ENCODE data around the gene ME1. TPM values are rescaled to one million over a fixed set of nuclear protein-coding genes. Genes with fewer than 3 reads are reported as not detected.
"Not testable (repeated sequence)": the region's sequence is repeated elsewhere in the genome, so short reads cannot be mapped to it uniquely, and the experiment has no call there.

The ME1 gene
- polyA plus RNA-seq, 3 donors, result 2.1 to 3.1 (median 2.4) TPM

DNA sequence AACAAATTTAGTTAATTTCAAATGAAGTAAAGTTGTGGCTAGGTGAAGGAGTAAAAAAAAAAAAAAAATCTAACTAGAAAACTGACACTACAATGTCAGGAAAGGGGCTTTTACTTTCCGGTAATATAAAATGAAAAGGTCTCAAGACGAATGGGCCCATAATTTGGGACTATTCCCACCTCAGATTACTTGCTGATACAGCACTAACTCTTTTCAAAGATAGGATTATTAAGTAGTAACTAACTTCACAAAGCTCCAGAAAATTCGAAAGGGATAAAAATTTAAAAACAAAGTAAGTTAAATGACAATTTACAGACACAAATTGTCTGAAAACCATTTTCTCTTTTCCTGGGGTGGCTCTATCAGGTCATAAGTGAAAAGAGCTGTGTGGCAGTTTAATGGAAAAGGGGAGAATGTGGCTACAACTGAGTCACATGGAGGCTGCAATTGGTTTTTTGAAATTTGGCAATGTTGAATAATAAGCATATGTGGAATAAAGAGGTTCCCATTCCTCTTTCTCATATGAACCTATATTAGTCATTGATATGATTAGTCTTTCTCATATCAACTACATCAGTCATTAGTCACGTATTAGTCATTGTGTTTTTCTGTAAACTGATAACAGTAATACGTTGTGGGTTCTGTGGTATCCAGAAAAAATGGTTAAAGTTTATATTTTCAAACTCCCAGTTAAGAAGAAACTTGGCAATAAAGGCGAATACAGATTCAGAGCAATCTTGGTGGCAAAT, 159.7 kb downstream of the ME1 start:
- DNase-seq (ENCODE audit: low read depth in 3 of 3, low spot score in 2 of 3), result no peak

DNA sequence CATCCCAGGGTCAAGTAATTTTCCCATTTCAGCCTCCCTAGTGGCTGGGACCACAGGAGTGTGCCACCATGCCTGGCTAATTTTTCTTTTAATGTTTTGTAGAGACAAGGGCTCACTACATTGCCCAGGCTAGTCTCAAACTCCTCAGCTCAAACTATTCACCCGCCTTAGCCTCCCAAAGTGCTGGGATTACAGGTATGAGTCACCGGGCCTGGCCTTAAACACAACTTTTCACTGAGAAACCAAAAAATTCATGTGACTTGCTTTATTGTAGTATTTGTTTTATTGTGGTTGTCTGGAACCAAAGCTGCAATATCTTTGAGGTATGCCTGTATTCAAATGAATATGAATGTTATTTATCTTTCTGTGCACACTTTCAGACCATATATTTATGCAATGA, 165.5 kb downstream of the ME1 start:
- DNase-seq (ENCODE audit: low read depth in 3 of 3, low spot score in 2 of 3), result no peak

DNA sequence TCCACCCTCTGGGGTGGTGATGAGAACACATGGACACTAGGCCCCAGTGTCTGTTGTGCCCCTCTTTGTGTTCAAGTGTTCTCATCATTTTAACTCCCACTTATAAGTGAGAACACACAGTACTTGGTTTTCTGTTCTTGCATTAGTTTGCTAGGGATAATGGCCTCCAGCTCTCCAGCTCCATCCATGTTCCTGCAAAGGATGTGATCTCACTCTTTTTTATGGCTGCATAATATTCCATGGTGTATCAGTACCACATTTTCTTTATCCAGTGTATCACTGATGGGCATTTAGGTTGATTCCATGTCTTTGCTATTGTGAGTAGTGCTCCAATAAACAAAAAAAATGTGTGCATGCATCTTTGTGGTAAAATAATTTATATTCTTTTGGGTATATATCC, 170.3 kb downstream of the ME1 start:
- no peak for DNase-seq (ENCODE audit: low read depth in 3 of 3, low spot score in 2 of 3)

DNA sequence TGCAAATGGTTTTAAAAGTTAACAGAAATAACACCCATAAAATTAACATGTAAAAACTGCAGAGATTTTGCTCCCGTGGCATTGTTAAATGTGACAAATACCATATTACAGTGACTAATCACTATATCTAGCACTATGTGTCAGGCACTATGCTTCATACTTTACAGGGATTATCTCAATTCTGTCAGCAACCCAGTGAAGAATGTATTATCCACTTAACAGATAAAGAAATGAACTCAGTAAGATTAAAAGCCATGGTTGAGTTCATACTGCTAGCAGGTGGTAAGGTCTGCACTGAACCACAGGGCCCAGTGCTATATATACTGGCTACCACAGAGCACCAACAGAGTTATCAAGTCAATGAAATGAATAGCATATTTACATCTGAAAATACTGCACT, 172.3 kb downstream of the ME1 start:
- DNase-seq (ENCODE audit: low read depth in 3 of 3, low spot score in 2 of 3), result no peak

DNA sequence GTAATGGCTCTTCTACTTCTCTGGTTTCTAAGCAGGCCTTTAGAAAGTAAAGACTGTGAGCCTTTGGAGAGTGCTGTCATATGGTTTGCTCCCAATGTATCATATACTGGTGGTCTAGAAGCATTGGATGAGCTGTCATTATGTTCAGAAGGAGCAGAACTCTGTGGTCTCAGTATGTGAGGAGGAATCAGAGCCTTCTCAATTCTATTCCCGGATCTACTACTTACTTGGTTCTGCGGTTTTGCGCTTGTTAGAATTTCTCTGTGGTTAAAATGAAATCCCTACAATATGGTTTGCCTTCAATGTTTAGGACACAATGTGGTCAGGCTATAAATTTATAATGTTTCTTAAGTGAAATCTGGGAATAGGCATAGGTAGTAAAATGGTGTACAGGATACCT, 173.1 kb downstream of the ME1 start:
- no peak for DNase-seq (ENCODE audit: low read depth in 3 of 3, low spot score in 2 of 3)

DNA sequence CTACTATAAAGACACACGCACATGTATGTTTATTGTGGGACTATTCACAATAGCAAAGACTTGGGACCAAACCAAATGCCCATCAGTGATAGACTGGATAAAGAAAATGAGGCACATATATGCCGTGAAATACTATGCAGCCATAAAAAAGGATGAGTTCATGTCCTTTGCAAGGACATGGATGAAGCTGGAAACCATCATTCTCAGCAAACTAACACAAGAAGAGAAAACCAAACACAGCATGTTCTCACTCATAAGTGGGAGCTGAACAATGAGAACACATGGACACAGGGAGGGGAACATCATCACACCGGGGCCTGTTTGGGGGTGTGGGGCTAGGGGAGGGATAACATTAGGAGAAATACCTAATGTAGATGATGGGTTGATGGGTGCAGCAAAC, 174.1 kb downstream of the ME1 start:
- not testable (repeated sequence) for DNase-seq (ENCODE audit: low read depth in 3 of 3, low spot score in 2 of 3)

DNA sequence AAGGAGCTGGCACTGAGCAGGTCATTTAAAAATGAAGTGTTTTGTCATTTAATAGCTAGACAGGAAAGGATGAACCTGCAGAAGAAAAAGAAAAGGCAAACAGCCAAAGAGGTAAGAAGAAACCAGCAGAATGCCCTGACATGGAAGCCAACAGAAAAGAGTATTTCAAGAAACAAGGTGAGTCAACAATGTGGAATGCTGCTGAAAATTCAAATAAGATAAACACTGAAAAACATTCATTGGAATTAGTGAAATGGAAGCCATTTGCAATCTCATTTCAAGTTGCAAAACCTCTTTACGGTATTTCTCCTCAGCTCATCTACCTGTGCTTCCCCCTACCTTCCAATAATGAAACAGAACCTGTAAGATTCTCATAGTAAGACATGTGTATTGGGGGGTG, 178.1 kb downstream of the ME1 start:
- DNase-seq (ENCODE audit: low read depth in 3 of 3, low spot score in 2 of 3), result no peak

DNA sequence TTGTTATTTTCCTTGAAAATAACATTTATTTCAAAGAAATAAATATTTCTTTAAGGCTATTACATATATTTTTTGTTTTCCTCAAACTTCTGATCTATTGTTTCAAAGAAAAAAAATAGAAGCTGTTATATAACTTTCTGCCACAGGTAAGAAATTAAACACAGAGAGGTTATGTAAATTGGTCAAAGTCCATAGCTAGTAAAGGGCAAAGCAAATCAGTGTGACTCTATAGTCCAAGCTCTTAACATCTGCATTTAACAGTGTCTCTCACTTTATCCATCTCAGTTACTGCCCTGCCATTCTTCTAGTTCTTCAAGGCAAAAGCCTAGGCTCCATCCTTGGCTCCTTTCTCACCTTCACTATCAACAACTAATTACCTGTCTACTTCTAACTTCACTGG, 180.6 kb downstream of the ME1 start:
- DNase-seq (ENCODE audit: low read depth in 3 of 3, low spot score in 2 of 3), result no peak

DNA sequence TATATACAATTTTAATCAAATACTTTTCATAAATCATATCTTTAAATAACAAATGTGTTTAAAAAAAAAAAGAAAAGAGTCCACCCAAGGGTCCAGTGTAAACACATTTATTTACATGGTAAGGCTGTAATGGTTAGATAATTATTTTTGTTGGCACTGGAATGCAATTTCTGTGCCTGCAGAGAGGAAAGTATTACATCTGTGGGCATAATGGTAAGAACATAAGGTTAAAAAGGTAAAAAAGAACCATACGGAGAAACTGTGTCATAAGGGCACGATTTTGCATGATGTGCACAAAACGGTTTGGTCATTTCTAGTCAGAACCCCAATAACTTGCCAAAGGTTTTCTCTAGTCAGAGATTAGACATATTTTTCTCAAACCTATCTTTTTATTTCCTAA, 183.4 kb downstream of the ME1 start:
- DNase-seq (ENCODE audit: low read depth in 3 of 3, low spot score in 2 of 3), result no peak

DNA sequence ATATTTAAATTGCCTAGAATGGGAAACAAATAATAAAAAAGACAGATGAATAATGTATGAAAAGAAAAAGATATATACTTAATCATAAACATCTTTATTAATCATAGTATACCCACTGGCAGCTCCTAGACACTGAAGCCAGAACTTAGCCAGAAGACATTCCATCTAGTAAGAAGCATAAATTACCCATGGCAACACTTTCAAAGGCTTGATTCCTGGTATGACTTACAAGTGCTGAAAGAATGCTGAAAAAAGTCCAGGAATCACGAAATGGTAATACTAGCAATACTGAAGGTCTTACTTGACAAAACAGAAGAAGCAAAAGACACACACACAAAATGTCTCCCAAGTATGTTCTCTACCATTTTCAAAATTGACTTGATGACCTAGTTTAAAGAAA, 199.7 kb downstream of the ME1 start:
- no peak for DNase-seq (ENCODE audit: low read depth in 3 of 3, low spot score in 2 of 3)

DNA sequence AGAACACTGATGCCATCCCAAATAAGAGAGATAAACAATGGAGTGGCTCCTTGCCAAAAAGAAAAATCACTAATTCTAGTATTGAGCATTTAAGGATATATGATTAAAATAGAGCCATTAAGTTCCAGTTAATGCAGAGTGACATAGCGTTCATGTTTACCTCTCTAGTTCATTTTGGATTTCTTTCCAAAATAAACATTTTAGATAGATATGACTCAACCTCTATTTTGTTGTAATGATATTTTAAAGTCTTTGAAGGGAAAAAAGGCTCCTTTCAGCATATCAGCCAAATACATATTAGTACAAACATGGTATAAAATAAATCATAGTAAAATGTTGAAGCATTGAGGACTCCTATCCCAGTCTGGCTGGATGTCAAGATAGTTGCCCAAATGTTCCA, 204.3 kb downstream of the ME1 start:
- DNase-seq (ENCODE audit: low read depth in 3 of 3, low spot score in 2 of 3), result no peak

DNA sequence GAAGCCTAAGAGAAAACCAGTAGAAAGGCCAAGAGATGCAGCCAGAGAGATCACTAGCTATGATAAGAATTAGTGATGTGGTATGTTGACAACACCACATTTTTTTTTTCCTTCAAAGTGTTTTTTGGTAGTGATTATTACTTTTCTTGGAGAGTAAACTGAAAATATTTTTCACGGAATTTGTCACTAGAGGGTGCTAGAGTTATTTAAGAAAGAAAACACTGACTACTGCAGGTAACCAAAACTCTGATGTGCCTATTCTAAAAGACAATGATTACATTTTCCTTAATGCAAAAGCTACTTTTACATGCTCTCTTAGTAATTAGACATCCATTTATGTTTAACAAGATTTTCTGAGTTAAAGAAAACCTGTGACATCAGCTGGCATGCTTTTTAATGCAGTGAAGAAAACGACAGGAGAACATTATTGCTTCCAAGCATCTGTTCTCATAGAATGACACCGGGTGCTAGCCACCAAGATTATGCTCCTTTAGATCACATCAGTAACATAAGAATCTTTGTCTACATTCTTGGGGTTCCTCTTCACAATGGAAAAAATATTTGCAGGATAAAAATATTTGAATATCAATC, 208.9 kb downstream of the ME1 start:
- DNase-seq (ENCODE audit: low read depth in 3 of 3, low spot score in 2 of 3), result peak in 1 of 3 donors; percentile 38

DNA sequence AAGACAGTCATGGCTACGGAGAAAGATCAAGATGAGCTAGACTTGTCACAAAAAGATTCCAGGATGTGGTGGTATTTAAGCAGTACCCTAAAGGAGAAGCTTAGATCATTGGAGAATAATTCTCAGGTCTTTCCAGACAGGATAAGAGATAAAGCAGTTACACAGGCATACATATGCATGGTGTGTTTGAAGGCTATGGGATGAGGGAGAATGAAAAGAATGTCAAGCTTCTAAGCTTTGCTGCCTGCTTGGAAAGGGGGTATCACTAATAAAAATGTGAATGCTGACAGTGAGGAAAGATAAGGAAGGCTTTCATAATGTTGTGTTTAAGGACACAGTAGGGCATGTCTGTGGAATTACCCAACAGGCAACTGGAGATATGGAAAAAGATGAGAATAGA, 209.6 kb downstream of the ME1 start:
- no peak for DNase-seq (ENCODE audit: low read depth in 3 of 3, low spot score in 2 of 3)

DNA sequence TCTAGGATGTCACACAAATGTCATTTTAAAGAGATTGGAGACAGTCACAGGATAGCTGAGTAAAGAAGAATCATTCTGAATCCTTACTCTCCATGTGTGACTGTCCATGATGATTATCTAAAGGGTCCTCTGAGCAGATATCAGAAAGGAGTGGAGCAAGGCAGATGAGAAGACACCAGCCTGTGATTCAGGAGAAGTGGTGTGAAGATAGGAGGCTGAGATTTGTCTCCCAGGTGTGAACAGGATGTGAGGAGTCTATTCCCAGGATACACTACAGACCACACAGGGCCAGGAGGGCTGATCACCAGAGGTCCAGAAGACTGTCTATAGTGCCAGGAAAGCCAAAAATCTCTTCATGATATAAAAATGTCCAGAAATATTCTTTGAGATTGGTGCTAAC, 210.7 kb downstream of the ME1 start:
- no peak for DNase-seq (ENCODE audit: low read depth in 3 of 3, low spot score in 2 of 3)

DNA sequence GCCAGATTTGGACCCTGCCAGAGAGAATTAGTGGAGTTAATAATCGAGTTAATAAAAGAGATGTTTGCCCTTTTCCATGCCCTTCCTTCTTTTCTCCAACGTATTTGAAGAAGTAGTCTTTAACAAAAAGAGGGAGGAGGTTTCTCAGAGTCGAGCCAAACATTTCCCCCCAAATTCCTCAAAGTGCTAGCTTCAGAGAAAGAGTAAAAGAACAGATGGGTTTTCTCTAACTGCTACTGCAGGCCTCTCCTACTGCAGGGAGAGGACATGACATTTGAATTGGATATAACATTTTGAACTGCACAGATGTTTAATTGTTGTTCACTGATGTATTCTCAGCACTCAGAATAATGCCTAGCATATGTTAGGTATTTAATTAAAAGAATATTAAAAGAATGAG, 212.2 kb downstream of the ME1 start:
- DNase-seq (ENCODE audit: low read depth in 3 of 3, low spot score in 2 of 3), result peak in 1 of 3 donors; percentile 12

DNA sequence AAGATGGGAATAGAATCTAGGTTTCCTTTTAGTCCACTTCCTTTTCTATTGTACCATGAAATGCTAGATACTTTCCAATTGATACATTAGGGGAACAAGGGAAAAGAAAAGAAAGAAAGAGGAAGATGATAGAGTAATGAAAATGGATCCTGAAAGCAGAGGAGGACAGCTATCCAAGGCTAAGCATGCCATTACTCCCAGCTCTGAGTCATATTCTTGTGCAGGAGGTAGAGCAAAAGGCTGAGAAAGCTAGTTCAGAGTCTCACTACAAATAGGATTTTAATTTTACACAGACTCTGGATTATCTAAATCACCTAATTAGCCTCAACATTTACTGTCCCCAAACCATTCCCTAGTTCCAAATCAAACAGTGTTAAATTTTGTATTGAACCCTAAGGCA, 214.0 kb downstream of the ME1 start:
- no peak for DNase-seq (ENCODE audit: low read depth in 3 of 3, low spot score in 2 of 3)

DNA sequence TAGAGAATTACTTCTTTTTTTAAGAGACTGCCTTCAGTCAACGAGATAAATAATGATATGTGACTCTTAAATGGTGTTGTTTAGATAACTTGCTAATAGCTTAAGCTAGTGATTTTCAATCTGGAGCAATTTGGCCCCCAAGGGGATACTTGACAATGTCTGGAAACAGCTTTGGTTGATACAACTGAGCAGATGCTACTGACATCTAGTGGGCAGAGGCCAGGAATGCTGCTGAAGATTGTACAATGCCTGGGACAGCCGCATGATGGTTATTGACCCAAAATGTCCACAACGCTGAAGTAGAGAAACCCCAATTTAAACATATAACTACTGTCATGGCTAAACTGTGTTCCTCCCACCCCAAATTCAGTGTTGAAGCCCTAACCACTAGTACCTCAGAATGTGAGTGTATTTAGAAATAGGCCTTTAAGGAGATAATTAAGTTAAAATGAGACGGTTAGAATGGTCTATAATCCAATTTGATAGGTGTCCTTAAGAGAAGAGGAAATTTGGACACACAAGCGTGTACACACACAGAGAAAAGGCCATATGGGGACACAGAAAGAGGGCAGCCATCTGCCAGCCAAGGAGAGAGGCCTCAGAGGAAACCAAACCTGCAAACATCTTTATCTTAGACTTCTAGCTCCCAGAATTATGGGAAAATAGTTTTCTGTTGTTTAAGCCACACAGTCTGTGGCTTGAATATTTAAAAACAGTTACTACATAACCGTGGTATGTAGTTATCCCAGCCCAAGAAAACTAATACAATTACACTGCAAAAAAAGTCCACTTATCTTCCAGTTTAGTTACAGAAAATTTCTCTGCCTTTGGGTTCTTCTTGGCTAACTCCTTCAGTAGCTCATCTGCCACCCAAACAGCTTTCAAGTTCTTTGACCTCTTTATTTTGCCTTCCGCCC, 215.5 kb downstream of the ME1 start:
- DNase-seq (ENCODE audit: low read depth in 3 of 3, low spot score in 2 of 3), result peak in 1 of 3 donors; percentile 41

DNA sequence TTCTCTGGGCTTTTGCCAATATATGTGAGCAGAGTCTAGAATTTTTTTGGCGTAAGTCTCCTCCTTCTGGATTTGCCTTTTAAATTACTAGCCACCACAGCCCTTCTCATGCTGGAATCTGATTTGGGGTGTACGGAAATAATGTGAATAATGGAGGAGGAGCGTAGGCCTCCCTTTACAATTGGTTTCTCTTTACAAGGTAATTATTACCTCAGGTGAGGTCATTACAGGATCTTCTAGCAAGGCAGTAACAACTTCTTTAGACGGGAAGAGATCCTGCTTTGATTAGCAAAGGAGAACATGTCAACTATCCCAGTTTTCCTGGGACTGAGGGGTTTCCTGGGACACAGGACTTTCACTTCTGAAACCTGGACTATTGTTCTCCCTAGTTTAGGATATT, 228.8 kb downstream of the ME1 start:
- no peak for DNase-seq (ENCODE audit: low read depth in 3 of 3, low spot score in 2 of 3)

DNA sequence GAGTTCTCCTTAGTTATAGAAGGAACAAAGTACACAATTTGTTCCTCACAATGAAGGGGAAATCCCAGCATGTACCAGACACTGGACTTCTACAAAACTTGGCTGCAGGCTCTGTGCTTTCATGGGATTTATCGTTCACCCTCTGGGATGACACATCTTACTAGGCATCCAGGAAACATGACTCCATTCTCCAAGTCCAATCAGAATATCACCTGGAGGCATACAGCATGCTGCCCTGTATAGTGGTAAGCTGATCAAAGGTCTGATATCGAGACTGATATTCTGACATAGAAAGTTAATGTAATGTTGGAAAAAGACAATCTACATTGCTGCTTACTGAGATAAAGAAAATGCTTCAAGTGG, 231.0 kb downstream of the ME1 start:
- no peak for DNase-seq (ENCODE audit: low read depth in 3 of 3, low spot score in 2 of 3)

DNA sequence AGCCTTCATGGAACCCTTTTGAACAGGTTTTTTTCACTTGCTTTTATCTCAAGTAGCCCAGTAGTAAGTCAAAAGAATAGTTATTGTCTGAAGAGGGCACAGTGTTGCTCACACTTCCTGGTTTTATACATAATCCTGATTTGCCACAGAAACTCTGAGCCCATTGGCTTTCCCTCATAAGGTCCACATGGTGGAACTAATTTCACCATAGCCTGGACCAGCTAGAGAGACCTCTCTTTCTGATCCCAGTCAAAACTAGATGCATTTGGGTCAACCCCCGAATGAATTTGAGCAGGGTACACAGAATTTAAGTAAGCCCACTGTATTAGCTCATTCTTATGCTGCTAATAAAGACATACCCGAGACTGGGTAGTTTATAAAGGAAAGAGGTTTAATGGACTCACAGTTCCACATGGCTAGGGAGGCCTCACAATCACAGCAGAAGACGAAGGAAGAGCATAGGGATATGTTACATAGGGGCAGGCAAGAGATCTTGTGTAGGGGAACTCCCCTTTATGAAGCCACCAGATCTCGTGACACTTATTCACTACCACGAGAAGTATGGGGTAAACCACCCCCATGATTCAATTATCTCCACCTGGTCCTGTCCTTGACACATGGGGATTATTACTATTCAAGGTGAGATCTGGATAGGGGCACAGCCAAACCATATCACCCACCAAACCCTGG, 231.5 kb downstream of the ME1 start:
- DNase-seq (ENCODE audit: low read depth in 3 of 3, low spot score in 2 of 3), result no peak

DNA sequence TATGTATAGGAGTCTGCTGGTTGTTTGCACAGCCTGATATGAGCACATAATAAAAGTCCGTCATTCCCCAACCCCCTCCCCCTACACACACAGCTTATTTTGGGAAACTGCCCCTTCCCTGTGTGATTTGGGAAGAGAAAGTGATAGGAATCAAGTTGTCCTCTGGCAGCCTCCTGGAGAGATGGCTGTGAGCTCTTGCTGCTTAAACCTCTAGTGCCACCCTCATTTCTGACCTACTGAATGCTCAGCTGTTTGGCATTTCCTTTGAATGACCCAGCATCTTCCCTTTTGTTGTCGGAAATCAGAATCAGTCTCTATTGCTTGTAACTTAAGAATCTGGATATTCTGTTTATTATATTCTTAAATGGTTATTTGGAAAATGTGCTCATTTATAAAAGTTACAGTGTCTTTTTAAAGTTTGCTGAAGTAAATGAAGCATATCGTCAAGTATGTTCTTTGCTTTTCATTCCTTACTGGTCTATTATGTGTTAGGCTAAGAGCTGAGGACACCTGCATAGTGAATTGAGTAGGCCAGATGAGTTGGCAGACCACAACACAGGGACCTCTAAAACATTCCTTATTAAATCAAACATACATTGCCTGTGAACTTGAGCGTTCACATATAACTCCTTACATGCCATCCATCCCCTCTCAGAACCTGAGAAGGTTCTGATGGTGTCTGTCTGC, 232.2 kb downstream of the ME1 start:
- DNase-seq (ENCODE audit: low read depth in 3 of 3, low spot score in 2 of 3), result no peak

Data from right renal cortex interstitium (tissue), 3 donors.